ENCODE data around the gene NKD2. TPM values are rescaled to one million over a fixed set of nuclear protein-coding genes. Genes with fewer than 3 reads are reported as not detected.

NKD2 gene, protein sequence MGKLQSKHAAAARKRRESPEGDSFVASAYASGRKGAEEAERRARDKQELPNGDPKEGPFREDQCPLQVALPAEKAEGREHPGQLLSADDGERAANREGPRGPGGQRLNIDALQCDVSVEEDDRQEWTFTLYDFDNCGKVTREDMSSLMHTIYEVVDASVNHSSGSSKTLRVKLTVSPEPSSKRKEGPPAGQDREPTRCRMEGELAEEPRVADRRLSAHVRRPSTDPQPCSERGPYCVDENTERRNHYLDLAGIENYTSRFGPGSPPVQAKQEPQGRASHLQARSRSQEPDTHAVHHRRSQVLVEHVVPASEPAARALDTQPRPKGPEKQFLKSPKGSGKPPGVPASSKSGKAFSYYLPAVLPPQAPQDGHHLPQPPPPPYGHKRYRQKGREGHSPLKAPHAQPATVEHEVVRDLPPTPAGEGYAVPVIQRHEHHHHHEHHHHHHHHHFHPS
- 0.16 and 4.0 TPM in 2 replicates for total RNA-seq

DNA sequence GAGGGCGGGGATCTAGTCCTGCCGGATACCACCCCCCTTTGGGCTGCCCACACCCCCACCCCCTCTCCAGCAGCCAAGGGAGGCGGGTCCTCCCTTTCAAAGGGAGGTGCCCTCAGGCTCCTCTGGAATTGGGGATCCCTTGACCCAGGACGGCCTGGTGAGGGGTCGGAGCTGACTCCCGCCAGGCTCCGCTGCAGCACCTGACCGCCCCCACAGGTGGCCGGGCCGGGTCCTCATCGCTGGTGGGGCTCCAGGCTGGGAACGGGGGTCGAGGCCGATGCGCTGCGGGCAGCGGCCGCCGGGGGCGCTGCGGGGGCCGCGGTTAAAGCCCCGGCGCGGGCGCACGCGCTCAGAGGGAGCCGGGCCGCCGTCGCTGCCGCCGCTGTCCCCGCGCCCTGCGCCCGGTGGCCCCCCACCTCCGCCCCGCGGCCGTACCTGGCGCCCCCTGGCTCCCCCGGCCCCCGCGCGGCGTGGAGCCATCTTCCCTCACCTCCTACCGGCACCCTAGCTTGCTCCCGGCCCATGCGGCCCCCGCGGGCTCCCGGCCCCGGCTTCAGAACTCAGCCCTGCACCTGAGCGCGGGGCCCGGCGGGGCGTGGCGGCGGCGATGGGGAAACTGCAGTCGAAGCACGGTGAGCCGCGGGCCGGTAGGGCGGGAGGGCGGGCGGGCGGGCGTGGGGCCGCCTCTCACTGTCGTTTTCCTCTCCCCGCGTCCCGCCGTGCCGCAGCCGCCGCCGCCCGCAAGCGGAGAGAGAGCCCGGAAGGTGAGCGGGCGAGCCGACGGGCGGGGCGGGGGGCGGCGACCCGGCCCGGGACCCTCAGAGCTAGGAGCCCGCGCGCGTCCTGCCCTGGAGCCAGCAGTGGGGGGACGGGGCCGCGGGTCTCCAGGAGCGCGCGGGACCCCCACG is at the start of gene NKD2:
TSS of gene NKD2 (plus strand) at position 352 of the 908 bp plus-strand sequence. CDS start at position 608, 256 bp downstream.

Other genes starting within 250 kb of the NKD2 start
- 0.32 and 0.43 TPM in 2 replicates for gene ZDHHC11B, start 224.1 kb upstream of the NKD2 start, total RNA-seq
- gene ZDHHC11, start 157.8 kb upstream of the NKD2 start, total RNA-seq = 0.47 and 3.3 TPM in 2 replicates
- gene BRD9, start 116.0 kb upstream of the NKD2 start, total RNA-seq = 41.5 and 56.0 TPM in 2 replicates
- 1.8 and 4.1 TPM in 2 replicates for gene TRIP13, start 115.9 kb upstream of the NKD2 start, total RNA-seq
- 7.3 and 16.1 TPM in 2 replicates for gene SLC12A7, start 103.3 kb downstream of the NKD2 start, total RNA-seq
- not detected in 2 replicates for gene SLC6A19, start 192.8 kb downstream of the NKD2 start, total RNA-seq
- gene SLC6A18, start 216.6 kb downstream of the NKD2 start, total RNA-seq = not detected in 2 replicates